GM23338 (cell line): ENCODE measurements around the gene FZD4. TPM values are rescaled to one million over a fixed set of nuclear protein-coding genes. Genes with fewer than 3 reads are reported as not detected.

ENCODE experiments used
- ATAC-seq: fragments of 200-7000 bp; cut with Tn5 transposase; 3 replicates; pipeline ENCODE4 v1.9.1; 2020
- DNase-seq: peaks from one replicate; pipeline ENCODE4 v3.0.0-alpha.2; 2015; ENCODE audit warnings: low spot score
- H2AFZ ChIP-seq: fragments of 200-600 bp; sonication (generic); 2 replicates; pipeline ENCODE4 v1.8.0; 2016; ENCODE audit warnings: antibody characterized with exemption, mild to moderate bottlenecking, moderate library complexity
- H3F3A ChIP-seq: fragments of 200-600 bp; sonication (generic); replicated peaks from 2 replicates; pipeline ENCODE4 v1.8.0; 2017; ENCODE audit warnings: antibody characterized with exemption, mixed run types, low read depth
- H3K27ac ChIP-seq: fragments of 200-600 bp; sonication (generic); 2 replicates; pipeline ENCODE4 v1.6.1; 2016; ENCODE audit warnings: low read depth
- H3K27me3 ChIP-seq: fragments of 200-600 bp; sonication (generic); 2 replicates; pipeline ENCODE4 v1.8.0; 2016; ENCODE audit warnings: mild to moderate bottlenecking, mixed run types, moderate library complexity; ENCODE audit not compliant: insufficient read depth
- H3K36me3 ChIP-seq: fragments of 200-600 bp; sonication (generic); 2 replicates; pipeline ENCODE4 v1.8.0; 2016; ENCODE audit warnings: mild to moderate bottlenecking; ENCODE audit not compliant: insufficient read depth
- H3K4me1 ChIP-seq: fragments of 200-600 bp; sonication (generic); 2 replicates; pipeline ENCODE4 v1.8.0; 2016; ENCODE audit warnings: mild to moderate bottlenecking, moderate library complexity; ENCODE audit not compliant: insufficient read depth
- H3K4me2 ChIP-seq: fragments of 200-600 bp; sonication (generic); 2 replicates; pipeline ENCODE4 v1.7.1; 2017; ENCODE audit warnings: mixed run types
- H3K4me3 ChIP-seq: fragments of 200-600 bp; sonication (generic); 2 replicates; pipeline ENCODE4 v1.6.1; 2016; ENCODE audit warnings: mixed run types
- H3K79me2 ChIP-seq: fragments of 200-600 bp; sonication (generic); replicated peaks from 2 replicates; pipeline ENCODE4 v1.8.0; 2017; ENCODE audit warnings: mild to moderate bottlenecking; ENCODE audit not compliant: insufficient read depth
- H3K9me2 ChIP-seq: fragments of 200-600 bp; sonication (generic); 2 replicates; pipeline ENCODE4 v1.8.0; 2017; ENCODE audit not compliant: insufficient read depth
- H4K20me1 ChIP-seq: fragments of 200-600 bp; sonication (generic); replicated peaks from 2 replicates; pipeline ENCODE4 v1.8.0; 2017; ENCODE audit warnings: mild to moderate bottlenecking; ENCODE audit not compliant: insufficient read depth
- H3K27ac Mint-ChIP-seq: 2 replicates; pipeline ENCODE4 v1.8.0; 2020; ENCODE audit warnings: inconsistent platforms, mild to moderate bottlenecking, moderate library complexity, mixed read lengths
- H3K27me3 Mint-ChIP-seq: 3 replicates; pipeline ENCODE4 v1.8.0; 2022; ENCODE audit warnings: low read depth, mild to moderate bottlenecking, moderate library complexity, mixed read lengths, inconsistent platforms; ENCODE audit not compliant: insufficient read depth, poor library complexity
- H3K36me3 Mint-ChIP-seq: 3 replicates; pipeline ENCODE4 v1.8.0; 2021; ENCODE audit warnings: low read depth, mild to moderate bottlenecking, inconsistent platforms, moderate library complexity, mixed read lengths
- H3K4me1 Mint-ChIP-seq: 3 replicates; pipeline ENCODE4 v1.8.0; 2020; ENCODE audit warnings: mild to moderate bottlenecking, inconsistent platforms, mixed read lengths
- H3K4me3 Mint-ChIP-seq: 3 replicates; pipeline ENCODE4 v1.8.0; 2021; ENCODE audit warnings: moderate library complexity, mild to moderate bottlenecking, inconsistent platforms, mixed read lengths
- H3K9me3 Mint-ChIP-seq: 3 replicates; pipeline ENCODE4 v1.8.0; 2020; ENCODE audit warnings: moderate library complexity, mild to moderate bottlenecking, inconsistent platforms, mixed read lengths
- CREB1 ChIP-seq: fragments of 250-450 bp; sonication (Bioruptor Pico); IDR thresholded peaks from 2 replicates; pipeline ENCODE4 v1.5.0; 2020; ENCODE audit warnings: low read depth, mild to moderate bottlenecking, moderate library complexity
- EZH2 ChIP-seq: fragments of 200-600 bp; sonication (generic); IDR thresholded peaks from one replicate; pipeline ENCODE4 v1.8.0; 2017; ENCODE audit warnings: antibody characterized with exemption, mild to moderate bottlenecking, low read depth; ENCODE audit not compliant: unreplicated experiment
- EZH2phosphoT487 ChIP-seq: fragments of 200-600 bp; sonication (generic); IDR thresholded peaks from one replicate; pipeline ENCODE4 v1.8.1; 2018; ENCODE audit warnings: antibody characterized with exemption; ENCODE audit not compliant: unreplicated experiment
- JUNB ChIP-seq: IDR thresholded peaks from one replicate; pipeline ENCODE4 v1.6.1; 2016; ENCODE audit warnings: antibody characterized with exemption; ENCODE audit not compliant: unreplicated experiment
- NANOG ChIP-seq: IDR thresholded peaks from 2 replicates; pipeline ENCODE4 v1.6.1; 2016; ENCODE audit warnings: antibody characterized with exemption, borderline replicate concordance
- POLR2AphosphoS5 ChIP-seq: IDR thresholded peaks from 2 replicates; pipeline ENCODE4 v1.6.1; 2016; ENCODE audit warnings: antibody characterized with exemption, low read depth
- STAT1 ChIP-seq: IDR thresholded peaks from one replicate; pipeline ENCODE4 v1.6.1; 2016; ENCODE audit warnings: antibody characterized with exemption; ENCODE audit not compliant: unreplicated experiment
- ZNF114 ChIP-seq: fragments of 250-450 bp; sonication (Bioruptor Pico); IDR thresholded peaks from 2 replicates; pipeline ENCODE4 v1.5.0; 2020; ENCODE audit warnings: mild to moderate bottlenecking, moderate library complexity
- polyA plus RNA-seq: library from polyadenylated mRNA; unstranded; fragments of >200 nt; fragmentation: Nextera tagmentation; extraction: Ambion mirVana; gene quantifications from 2 replicates; pipeline ENCODE4 v1.2.1, GENCODE V29; 2016
- total RNA-seq: library from RNA; depleted of rRNA; stranded (reverse); fragments of >200 nt; shearing (Covaris generic); gene quantifications from 2 replicates; pipeline ENCODE4 v1.2.3, GENCODE V29; 2014
- TF ChIP-seq, protein P1 (sequence below): IDR thresholded peaks from one replicate; pipeline ENCODE4 v1.6.1; 2018; ENCODE audit warnings: antibody characterized with exemption; ENCODE audit not compliant: unreplicated experiment
- TF ChIP-seq, protein P2 (sequence below), 2 experiments: fragments of 200-600 bp in 1 of 2; sonication (generic) in 1 of 2; conservative IDR thresholded peaks; 2 replicates each; pipeline versions ENCODE4 v1.5.1 to v1.6.1; 2016 to 2017; ENCODE audit warnings: antibody characterized with exemption in 2 of 2, low read depth in 2 of 2, mild to moderate bottlenecking in 2 of 2, moderate library complexity in 1 of 2
- TF ChIP-seq, protein P3 (sequence below): fragments of 250-450 bp; sonication (Bioruptor Pico); IDR thresholded peaks from 2 replicates; pipeline ENCODE4 v1.5.0; 2020; ENCODE audit warnings: mild to moderate bottlenecking, moderate library complexity
- TF ChIP-seq, protein P4 (sequence below): IDR thresholded peaks from 2 replicates; pipeline ENCODE4 v1.6.1; 2016; ENCODE audit warnings: antibody characterized with exemption

FZD4 gene
- total and polyA plus RNA-seq, 2 experiments from 2014 or later: 1.4 to 8.9 TPM

DNA sequence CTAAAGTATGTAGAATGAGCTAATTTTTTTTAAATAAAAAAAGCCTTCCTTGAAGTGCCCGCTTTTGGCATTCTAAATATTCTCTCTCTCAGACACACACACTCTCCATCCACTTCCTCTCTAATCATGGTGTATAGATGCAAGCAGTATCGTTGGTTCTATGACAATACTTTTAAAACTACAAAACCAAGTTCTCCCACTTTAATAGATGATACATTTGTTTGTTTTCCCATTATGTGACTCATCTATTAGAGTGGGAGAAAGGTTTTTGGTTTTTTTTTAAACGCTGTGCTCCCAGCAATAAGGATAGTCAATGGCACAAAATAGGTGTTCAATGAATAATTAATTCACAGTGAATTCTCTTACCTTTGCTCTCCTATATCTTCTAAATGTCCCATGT lies 44.6 kb downstream of the FZD4 start:
- no peaks in the 10 kb centered on the region for H3F3A ChIP-seq
- Mint-ChIP-seq H3K27ac (no peak overlapping the region), H3K4me3 (no peak overlapping the region), H3K27me3 (peaks cover 4% of the 10 kb centered on the region), H3K36me3 (no peaks in the 10 kb centered on the region), H3K9me3 (no peaks in the 10 kb centered on the region; the same call in 1 of the 3 replicates), H3K4me1 (no peaks in the 10 kb centered on the region)
- DNase-seq (no peak), ATAC-seq (no peak)
- H3K79me2 ChIP-seq: no peaks in the 10 kb centered on the region
- H3K4me1 ChIP-seq: no peaks in the 10 kb centered on the region
- no peaks in the 10 kb centered on the region for H3K27me3 ChIP-seq
- no peak overlapping the region for H3K4me3 ChIP-seq
- no peaks in the 10 kb centered on the region for H3K9me2 ChIP-seq
- H3K36me3 ChIP-seq: no peaks in the 10 kb centered on the region
- no peaks in the 10 kb centered on the region for H4K20me1 ChIP-seq
- no peak for TF ChIP-seq STAT1
- TF ChIP-seq NANOG: no peak
- TF ChIP-seq, protein P1, sequence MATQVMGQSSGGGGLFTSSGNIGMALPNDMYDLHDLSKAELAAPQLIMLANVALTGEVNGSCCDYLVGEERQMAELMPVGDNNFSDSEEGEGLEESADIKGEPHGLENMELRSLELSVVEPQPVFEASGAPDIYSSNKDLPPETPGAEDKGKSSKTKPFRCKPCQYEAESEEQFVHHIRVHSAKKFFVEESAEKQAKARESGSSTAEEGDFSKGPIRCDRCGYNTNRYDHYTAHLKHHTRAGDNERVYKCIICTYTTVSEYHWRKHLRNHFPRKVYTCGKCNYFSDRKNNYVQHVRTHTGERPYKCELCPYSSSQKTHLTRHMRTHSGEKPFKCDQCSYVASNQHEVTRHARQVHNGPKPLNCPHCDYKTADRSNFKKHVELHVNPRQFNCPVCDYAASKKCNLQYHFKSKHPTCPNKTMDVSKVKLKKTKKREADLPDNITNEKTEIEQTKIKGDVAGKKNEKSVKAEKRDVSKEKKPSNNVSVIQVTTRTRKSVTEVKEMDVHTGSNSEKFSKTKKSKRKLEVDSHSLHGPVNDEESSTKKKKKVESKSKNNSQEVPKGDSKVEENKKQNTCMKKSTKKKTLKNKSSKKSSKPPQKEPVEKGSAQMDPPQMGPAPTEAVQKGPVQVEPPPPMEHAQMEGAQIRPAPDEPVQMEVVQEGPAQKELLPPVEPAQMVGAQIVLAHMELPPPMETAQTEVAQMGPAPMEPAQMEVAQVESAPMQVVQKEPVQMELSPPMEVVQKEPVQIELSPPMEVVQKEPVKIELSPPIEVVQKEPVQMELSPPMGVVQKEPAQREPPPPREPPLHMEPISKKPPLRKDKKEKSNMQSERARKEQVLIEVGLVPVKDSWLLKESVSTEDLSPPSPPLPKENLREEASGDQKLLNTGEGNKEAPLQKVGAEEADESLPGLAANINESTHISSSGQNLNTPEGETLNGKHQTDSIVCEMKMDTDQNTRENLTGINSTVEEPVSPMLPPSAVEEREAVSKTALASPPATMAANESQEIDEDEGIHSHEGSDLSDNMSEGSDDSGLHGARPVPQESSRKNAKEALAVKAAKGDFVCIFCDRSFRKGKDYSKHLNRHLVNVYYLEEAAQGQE: no peak
- no peak for TF ChIP-seq ZNF114 (CRISPR knock-in tag)
- TF ChIP-seq POLR2AphosphoS5: no peak
- TF ChIP-seq, protein P2, sequence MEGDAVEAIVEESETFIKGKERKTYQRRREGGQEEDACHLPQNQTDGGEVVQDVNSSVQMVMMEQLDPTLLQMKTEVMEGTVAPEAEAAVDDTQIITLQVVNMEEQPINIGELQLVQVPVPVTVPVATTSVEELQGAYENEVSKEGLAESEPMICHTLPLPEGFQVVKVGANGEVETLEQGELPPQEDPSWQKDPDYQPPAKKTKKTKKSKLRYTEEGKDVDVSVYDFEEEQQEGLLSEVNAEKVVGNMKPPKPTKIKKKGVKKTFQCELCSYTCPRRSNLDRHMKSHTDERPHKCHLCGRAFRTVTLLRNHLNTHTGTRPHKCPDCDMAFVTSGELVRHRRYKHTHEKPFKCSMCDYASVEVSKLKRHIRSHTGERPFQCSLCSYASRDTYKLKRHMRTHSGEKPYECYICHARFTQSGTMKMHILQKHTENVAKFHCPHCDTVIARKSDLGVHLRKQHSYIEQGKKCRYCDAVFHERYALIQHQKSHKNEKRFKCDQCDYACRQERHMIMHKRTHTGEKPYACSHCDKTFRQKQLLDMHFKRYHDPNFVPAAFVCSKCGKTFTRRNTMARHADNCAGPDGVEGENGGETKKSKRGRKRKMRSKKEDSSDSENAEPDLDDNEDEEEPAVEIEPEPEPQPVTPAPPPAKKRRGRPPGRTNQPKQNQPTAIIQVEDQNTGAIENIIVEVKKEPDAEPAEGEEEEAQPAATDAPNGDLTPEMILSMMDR (conservative IDR thresholded peaks at IDR 0.05; ENCODE audit: low read depth in 2 of 2): no peak
- TF ChIP-seq CREB1 (CRISPR knock-in tag): no peak
- TF ChIP-seq EZH2phosphoT487: no peak
- no peak for TF ChIP-seq JUNB
- TF ChIP-seq EZH2: no peak
- TF ChIP-seq, protein P3, sequence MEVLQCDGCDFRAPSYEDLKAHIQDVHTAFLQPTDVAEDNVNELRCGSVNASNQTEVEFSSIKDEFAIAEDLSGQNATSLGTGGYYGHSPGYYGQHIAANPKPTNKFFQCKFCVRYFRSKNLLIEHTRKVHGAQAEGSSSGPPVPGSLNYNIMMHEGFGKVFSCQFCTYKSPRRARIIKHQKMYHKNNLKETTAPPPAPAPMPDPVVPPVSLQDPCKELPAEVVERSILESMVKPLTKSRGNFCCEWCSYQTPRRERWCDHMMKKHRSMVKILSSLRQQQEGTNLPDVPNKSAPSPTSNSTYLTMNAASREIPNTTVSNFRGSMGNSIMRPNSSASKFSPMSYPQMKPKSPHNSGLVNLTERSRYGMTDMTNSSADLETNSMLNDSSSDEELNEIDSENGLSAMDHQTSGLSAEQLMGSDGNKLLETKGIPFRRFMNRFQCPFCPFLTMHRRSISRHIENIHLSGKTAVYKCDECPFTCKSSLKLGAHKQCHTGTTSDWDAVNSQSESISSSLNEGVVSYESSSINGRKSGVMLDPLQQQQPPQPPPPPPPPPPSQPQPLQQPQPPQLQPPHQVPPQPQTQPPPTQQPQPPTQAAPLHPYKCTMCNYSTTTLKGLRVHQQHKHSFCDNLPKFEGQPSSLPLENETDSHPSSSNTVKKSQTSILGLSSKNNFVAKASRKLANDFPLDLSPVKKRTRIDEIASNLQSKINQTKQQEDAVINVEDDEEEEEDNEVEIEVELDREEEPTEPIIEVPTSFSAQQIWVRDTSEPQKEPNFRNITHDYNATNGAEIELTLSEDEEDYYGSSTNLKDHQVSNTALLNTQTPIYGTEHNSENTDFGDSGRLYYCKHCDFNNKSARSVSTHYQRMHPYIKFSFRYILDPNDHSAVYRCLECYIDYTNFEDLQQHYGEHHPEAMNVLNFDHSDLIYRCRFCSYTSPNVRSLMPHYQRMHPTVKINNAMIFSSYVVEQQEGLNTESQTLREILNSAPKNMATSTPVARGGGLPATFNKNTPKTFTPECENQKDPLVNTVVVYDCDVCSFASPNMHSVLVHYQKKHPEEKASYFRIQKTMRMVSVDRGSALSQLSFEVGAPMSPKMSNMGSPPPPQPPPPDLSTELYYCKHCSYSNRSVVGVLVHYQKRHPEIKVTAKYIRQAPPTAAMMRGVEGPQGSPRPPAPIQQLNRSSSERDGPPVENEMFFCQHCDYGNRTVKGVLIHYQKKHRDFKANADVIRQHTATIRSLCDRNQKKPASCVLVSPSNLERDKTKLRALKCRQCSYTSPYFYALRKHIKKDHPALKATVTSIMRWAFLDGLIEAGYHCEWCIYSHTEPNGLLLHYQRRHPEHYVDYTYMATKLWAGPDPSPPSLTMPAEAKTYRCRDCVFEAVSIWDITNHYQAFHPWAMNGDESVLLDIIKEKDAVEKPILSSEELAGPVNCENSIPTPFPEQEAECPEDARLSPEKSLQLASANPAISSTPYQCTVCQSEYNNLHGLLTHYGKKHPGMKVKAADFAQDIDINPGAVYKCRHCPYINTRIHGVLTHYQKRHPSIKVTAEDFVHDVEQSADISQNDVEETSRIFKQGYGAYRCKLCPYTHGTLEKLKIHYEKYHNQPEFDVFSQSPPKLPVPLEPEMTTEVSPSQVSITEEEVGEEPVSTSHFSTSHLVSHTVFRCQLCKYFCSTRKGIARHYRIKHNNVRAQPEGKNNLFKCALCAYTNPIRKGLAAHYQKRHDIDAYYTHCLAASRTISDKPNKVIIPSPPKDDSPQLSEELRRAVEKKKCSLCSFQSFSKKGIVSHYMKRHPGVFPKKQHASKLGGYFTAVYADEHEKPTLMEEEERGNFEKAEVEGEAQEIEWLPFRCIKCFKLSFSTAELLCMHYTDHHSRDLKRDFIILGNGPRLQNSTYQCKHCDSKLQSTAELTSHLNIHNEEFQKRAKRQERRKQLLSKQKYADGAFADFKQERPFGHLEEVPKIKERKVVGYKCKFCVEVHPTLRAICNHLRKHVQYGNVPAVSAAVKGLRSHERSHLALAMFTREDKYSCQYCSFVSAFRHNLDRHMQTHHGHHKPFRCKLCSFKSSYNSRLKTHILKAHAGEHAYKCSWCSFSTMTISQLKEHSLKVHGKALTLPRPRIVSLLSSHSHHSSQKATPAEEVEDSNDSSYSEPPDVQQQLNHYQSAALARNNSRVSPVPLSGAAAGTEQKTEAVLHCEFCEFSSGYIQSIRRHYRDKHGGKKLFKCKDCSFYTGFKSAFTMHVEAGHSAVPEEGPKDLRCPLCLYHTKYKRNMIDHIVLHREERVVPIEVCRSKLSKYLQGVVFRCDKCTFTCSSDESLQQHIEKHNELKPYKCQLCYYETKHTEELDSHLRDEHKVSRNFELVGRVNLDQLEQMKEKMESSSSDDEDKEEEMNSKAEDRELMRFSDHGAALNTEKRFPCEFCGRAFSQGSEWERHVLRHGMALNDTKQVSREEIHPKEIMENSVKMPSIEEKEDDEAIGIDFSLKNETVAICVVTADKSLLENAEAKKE: no peak
- TF ChIP-seq, protein P4, sequence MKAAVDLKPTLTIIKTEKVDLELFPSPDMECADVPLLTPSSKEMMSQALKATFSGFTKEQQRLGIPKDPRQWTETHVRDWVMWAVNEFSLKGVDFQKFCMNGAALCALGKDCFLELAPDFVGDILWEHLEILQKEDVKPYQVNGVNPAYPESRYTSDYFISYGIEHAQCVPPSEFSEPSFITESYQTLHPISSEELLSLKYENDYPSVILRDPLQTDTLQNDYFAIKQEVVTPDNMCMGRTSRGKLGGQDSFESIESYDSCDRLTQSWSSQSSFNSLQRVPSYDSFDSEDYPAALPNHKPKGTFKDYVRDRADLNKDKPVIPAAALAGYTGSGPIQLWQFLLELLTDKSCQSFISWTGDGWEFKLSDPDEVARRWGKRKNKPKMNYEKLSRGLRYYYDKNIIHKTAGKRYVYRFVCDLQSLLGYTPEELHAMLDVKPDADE: no peak
- H3K27ac ChIP-seq: no peak overlapping the region
- H2AFZ ChIP-seq: no peak overlapping the region
- no peak overlapping the region for H3K4me2 ChIP-seq
